ENCODE results near the gene BCL2A1. TPM values are rescaled to one million over a fixed set of nuclear protein-coding genes. Genes with fewer than 3 reads are reported as not detected.

BCL2A1 gene
- total RNA-seq, 1 experiment from 2014 or later: not detected

GRCh38 chr15:79981831-79982455, 10.9 kb upstream of the BCL2A1 start:
- TF ChIP-seq CTCF (IDR thresholded peaks at IDR 0.05; ENCODE audit: insufficient read depth in 1 of 2, low read depth in 1 of 2, low read length in 1 of 2, severe bottlenecking in 1 of 2, unreplicated experiment in 1 of 2): no peak
- H3K4me1 ChIP-seq: 0 out of 2 replicates have a peak, but pooled peaks cover 10% of the 10 kb centered on the region
- no TSS peak for BruUV-seq (replicated peaks)

GRCh38 chr15:79978655-79979514, 7.9 kb upstream of the BCL2A1 start:
- Mint-ChIP-seq H3K27ac (ENCODE audit: unreplicated experiment) (no peak overlapping the region), H3K27me3 (ENCODE audit: insufficient read depth, unreplicated experiment) (no peaks in the 10 kb centered on the region), H3K36me3 (ENCODE audit: insufficient read depth, unreplicated experiment) (no peaks in the 10 kb centered on the region), H3K4me3 (ENCODE audit: unreplicated experiment) (no peak overlapping the region), H3K4me1 (ENCODE audit: low read depth, unreplicated experiment) (peaks cover 11% of the 10 kb centered on the region), H3K9me3 (ENCODE audit: unreplicated experiment) (no peaks in the 10 kb centered on the region)
- Histone ChIP-seq H3K9me3 (no peaks in the 10 kb centered on the region), H3K27me3 (replicated peaks; ENCODE audit: control insufficient read depth, insufficient read depth, low read length) (no peaks in the 10 kb centered on the region), H3K4me3 (ENCODE audit: low read depth, low read length) (no peak overlapping the region), H3K36me3 (ENCODE audit: control insufficient read depth, insufficient read depth, low read length) (no peaks in the 10 kb centered on the region), H3K4me1 (0 out of 2 replicates have a peak, but pooled peaks cover 10% of the 10 kb centered on the region)
- TF ChIP-seq CTCF (IDR thresholded peaks at IDR 0.05; ENCODE audit: insufficient read depth in 1 of 2, low read depth in 1 of 2, low read length in 1 of 2, severe bottlenecking in 1 of 2, unreplicated experiment in 1 of 2): no peak
- CTCF ChIA-PET: no interaction called here
- DNase-seq: no peak
- POLR2A ChIA-PET: no interaction called here
- intact Hi-C loops (cut with micrococcal nuclease; ENCODE audit: unreplicated experiment): no loop called here
- BruUV-seq (replicated peaks): no TSS peak

More at GRCh38 chr15:79981831-79982455, 10.9 kb upstream of the BCL2A1 start:
- intact Hi-C loops (cut with micrococcal nuclease; ENCODE audit: unreplicated experiment): no loop called here
- no peaks in the 10 kb centered on the region for H3K9me3 Mint-ChIP-seq (ENCODE audit: unreplicated experiment)
- no peak overlapping the region for H3K4me3 ChIP-seq (ENCODE audit: low read depth, low read length)
- CTCF ChIA-PET: no interaction called here
- POLR2A ChIA-PET: no interaction called here
- no peaks in the 10 kb centered on the region for H3K36me3 ChIP-seq (ENCODE audit: control insufficient read depth, insufficient read depth, low read length)
- H3K4me3 Mint-ChIP-seq (ENCODE audit: unreplicated experiment): no peak overlapping the region
- H3K27me3 ChIP-seq (replicated peaks; ENCODE audit: control insufficient read depth, insufficient read depth, low read length): no peaks in the 10 kb centered on the region
- peaks cover 11% of the 10 kb centered on the region for H3K4me1 Mint-ChIP-seq (ENCODE audit: low read depth, unreplicated experiment)
- no peak overlapping the region for H3K27ac Mint-ChIP-seq (ENCODE audit: unreplicated experiment)
- no peaks in the 10 kb centered on the region for H3K27me3 Mint-ChIP-seq (ENCODE audit: insufficient read depth, unreplicated experiment)
- no peak for DNase-seq
- H3K9me3 ChIP-seq: no peaks in the 10 kb centered on the region
- H3K36me3 Mint-ChIP-seq (ENCODE audit: insufficient read depth, unreplicated experiment): no peaks in the 10 kb centered on the region

GRCh38 chr15:79978260-79978654, 7.3 kb upstream of the BCL2A1 start:
- no peaks in the 10 kb centered on the region for H3K9me3 ChIP-seq
- Mint-ChIP-seq H3K27ac (ENCODE audit: unreplicated experiment) (no peak overlapping the region), H3K9me3 (ENCODE audit: unreplicated experiment) (no peaks in the 10 kb centered on the region), H3K27me3 (ENCODE audit: insufficient read depth, unreplicated experiment) (no peaks in the 10 kb centered on the region), H3K36me3 (ENCODE audit: insufficient read depth, unreplicated experiment) (no peaks in the 10 kb centered on the region), H3K4me1 (ENCODE audit: low read depth, unreplicated experiment) (peaks cover 11% of the 10 kb centered on the region), H3K4me3 (ENCODE audit: unreplicated experiment) (no peak overlapping the region)
- CTCF ChIA-PET: no interaction called here
- 0 out of 2 replicates have a peak, but pooled peaks cover 10% of the 10 kb centered on the region for H3K4me1 ChIP-seq
- TF ChIP-seq CTCF (IDR thresholded peaks at IDR 0.05; ENCODE audit: insufficient read depth in 1 of 2, low read depth in 1 of 2, low read length in 1 of 2, severe bottlenecking in 1 of 2, unreplicated experiment in 1 of 2): no peak
- H3K4me3 ChIP-seq (ENCODE audit: low read depth, low read length): no peak overlapping the region
- POLR2A ChIA-PET: no interaction called here
- no TSS peak for BruUV-seq (replicated peaks)
- DNase-seq: no peak
- H3K36me3 ChIP-seq (ENCODE audit: control insufficient read depth, insufficient read depth, low read length): no peaks in the 10 kb centered on the region
- H3K27me3 ChIP-seq (replicated peaks; ENCODE audit: control insufficient read depth, insufficient read depth, low read length): no peaks in the 10 kb centered on the region
- intact Hi-C loops (cut with micrococcal nuclease; ENCODE audit: unreplicated experiment): no loop called here
